Ascending aorta (tissue), 2 donors: ENCODE data around the gene CHST11. TPM values are rescaled to one million over a fixed set of nuclear protein-coding genes. Genes with fewer than 3 reads are reported as not detected.

Source experiments
- DNase-seq, 2 donors: peaks; one replicate each; pipeline ENCODE4 v3.0.0-alpha.2; 2019; ENCODE audit warnings: low spot score in 2 of 2
- H3K27ac ChIP-seq, 2 donors: fragments of 200-600 bp; sonication (generic); one replicate each; pipeline ENCODE4 v1.5.1; 2016 to 2017; ENCODE audit warnings: mild to moderate bottlenecking in 1 of 2
- H3K27me3 ChIP-seq: fragments of 200-600 bp; sonication (generic); one replicate; pipeline ENCODE4 v1.5.1; 2017
- H3K36me3 ChIP-seq, 2 donors: fragments of 200-600 bp; sonication (generic); one replicate each; pipeline ENCODE4 v1.5.1; 2016
- H3K4me1 ChIP-seq, 2 donors: fragments of 200-600 bp; sonication (generic); one replicate each; pipeline ENCODE4 v1.5.1; 2016 to 2017; ENCODE audit warnings: mild to moderate bottlenecking in 1 of 2
- H3K4me3 ChIP-seq, 2 donors: fragments of 200-600 bp; sonication (generic); one replicate each; pipeline ENCODE4 v1.5.1; 2016 to 2017; ENCODE audit warnings: mild to moderate bottlenecking in 1 of 2
- H3K9me3 ChIP-seq, 2 donors: fragments of 200-600 bp; sonication (generic); one replicate each; pipeline ENCODE4 v1.5.1; 2016
- CTCF ChIP-seq, 3 experiments: fragments of 200-600 bp in 2 of 3; fragments of 450-650 bp in 1 of 3; sonication (generic) in 2 of 3; IDR thresholded peaks; one replicate each; pipeline ENCODE4 v1.5.1; 2016 to 2019; ENCODE audit warnings: antibody characterized with exemption in 3 of 3, mild to moderate bottlenecking in 1 of 3, moderate library complexity in 1 of 3
- intact Hi-C: fragments of 100-400 bp; cut with DNase I; formaldehyde crosslinking; loops from one replicate; pipeline ENCODE4 v1.15.1; 2023
- total RNA-seq: library from RNA; depleted of rRNA; stranded (reverse); fragments of >200 nt; gene quantifications from one replicate; pipeline ENCODE4 v1.1.0, GENCODE V29; 2016

The CHST11 gene
- total RNA-seq, 1 donor from 2014 or later = 63.2 TPM

DNA sequence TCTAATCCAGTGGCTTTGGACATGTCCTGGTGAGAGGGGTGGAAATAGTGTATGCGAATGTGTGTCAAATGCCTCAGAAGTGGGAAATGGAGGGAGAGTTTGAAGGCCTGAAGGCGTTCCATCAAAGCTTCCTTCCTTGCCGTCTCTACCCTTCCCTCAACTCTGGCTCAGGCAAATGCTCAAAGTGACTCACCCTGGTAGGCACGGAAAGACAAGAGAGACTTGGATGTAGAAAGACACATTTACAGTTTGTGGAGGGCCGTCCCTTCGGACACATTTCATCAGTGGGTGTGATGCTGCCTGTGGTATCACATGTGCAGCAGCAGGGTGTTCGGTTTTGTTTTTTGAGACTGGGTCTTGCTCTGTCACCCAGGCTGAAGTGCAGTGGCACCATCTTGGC lies 36.7 kb downstream of the CHST11 start:
- intact Hi-C loops = no loop called here
- H3K27ac ChIP-seq = peak overlapping the region in 1 of 2 donors; percentile 62
- no peaks in the 10 kb centered on the region for H3K27me3 ChIP-seq

DNA sequence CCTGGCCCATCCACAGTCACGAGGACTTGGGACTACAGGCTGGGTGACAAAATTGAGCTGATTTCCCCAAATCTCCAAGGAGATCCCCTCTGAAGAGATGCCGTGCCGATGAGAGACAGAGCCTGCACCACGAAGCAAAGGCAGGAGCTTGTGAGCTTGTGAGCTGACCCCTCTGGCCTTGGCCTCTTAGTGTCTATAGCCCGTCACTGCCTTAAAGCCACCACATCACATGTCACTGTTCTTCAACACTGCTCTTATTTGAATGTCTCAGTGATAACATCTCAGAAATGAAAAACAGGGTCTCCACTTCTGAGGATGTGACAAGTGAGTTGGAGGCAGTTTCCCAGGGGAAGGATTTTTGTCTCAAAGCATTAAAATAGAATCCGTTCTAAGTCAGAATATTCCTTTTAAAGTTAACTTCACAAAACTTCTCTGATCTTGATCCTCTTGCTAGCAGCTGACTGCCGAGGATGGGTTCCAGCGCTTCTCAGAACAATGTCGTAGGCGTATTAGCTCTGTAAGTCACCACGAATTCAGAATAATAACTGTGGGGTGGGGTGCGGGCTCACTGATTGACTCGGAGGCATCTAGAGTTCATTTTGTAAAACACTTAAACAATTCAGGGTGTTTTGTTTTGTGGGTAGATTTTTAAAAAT lies 37.5 kb downstream of the CHST11 start:
- no peak for TF ChIP-seq CTCF (IDR thresholded peaks at IDR 0.05)
- peak overlapping the region; percentile 21 to 47 for H3K4me3 ChIP-seq

More for the DNA sequence above, 36.7 kb downstream of the CHST11 start:
- DNase-seq = peak in 1 of 2 donors; percentile 56
- peaks cover 0 to 13% of the 10 kb centered on the region in 2 donors for H3K4me1 ChIP-seq
- no peaks in the 10 kb centered on the region for H3K9me3 ChIP-seq
- no peak overlapping the region for H3K4me3 ChIP-seq
- no peak for TF ChIP-seq CTCF (IDR thresholded peaks at IDR 0.05)
- H3K36me3 ChIP-seq = no peaks in the 10 kb centered on the region

DNA sequence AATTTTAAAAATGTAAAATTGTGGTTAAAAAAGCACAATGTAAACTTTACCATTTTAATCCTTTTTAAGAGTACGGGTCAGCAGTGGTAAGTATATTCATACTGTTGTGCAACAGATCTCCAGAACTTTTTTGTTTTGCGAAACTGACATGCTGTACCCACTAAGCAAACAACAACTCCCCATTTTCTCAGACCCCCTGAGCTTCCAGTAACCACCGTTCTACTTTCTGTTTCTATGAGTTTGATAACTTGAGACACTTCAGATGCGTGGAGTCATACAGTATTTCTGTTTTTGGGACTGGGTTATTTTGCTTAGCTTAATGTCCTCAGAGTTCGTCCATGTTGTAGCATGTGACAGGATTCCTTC lies 38.0 kb downstream of the CHST11 start:
- no peaks in the 10 kb centered on the region for H3K27me3 ChIP-seq
- H3K4me1 ChIP-seq = peaks cover 0 to 17% of the 10 kb centered on the region in 2 donors
- peak overlapping the region; percentile 23 to 62 for H3K27ac ChIP-seq
- H3K36me3 ChIP-seq = no peaks in the 10 kb centered on the region
- H3K4me3 ChIP-seq = peak overlapping the region; percentile 21 to 47
- intact Hi-C loops = no loop called here
- H3K9me3 ChIP-seq = no peaks in the 10 kb centered on the region
- TF ChIP-seq CTCF (IDR thresholded peaks at IDR 0.05) = no peak
- no peak for DNase-seq

More for the DNA sequence above, 37.5 kb downstream of the CHST11 start:
- H3K36me3 ChIP-seq = no peaks in the 10 kb centered on the region
- peak overlapping the region; percentile 4 to 62 for H3K27ac ChIP-seq
- H3K4me1 ChIP-seq = peaks cover 0 to 13% of the 10 kb centered on the region in 2 donors
- intact Hi-C loops = no loop called here
- H3K27me3 ChIP-seq = no peaks in the 10 kb centered on the region
- H3K9me3 ChIP-seq = no peaks in the 10 kb centered on the region
- DNase-seq = peak in 1 of 2 donors; percentile 42

- no peaks in the 10 kb centered on the region for H3K36me3 ChIP-seq
- H3K27me3 ChIP-seq = no peaks in the 10 kb centered on the region
- H3K27ac ChIP-seq = peak overlapping the region; percentile 23 to 62
- intact Hi-C loops = no loop called here
- TF ChIP-seq CTCF (IDR thresholded peaks at IDR 0.05) = no peak
- H3K4me1 ChIP-seq = peaks cover 0 to 17% of the 10 kb centered on the region in 2 donors
- no peak overlapping the region for H3K4me3 ChIP-seq
- no peaks in the 10 kb centered on the region for H3K9me3 ChIP-seq
- DNase-seq = no peak
These were observed 39.0 kb downstream of the CHST11 start for GRCh38 chr12:104495786-104496185.

DNA sequence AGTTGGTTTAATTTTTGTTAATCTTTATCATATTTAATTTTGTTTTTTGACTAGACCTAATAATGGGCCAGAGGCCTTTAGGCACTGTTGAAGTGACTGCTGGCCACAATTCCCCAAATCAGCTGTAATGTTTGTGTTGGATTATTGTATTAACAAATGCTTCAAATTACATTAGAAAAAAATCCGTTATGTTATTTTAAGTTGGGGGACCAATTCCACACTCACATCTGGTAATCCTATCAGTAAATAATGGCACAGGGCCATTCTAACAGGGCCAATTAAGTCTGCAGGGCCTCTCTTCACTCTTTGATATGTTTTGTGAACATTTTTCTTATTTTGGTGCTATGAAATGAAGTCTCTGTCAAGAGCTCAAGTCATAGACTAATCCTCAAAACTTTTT lies 39.6 kb downstream of the CHST11 start:
- intact Hi-C loops = no loop called here
- no peaks in the 10 kb centered on the region for H3K9me3 ChIP-seq
- DNase-seq = no peak
- peak overlapping the region in 1 of 2 donors; percentile 62 for H3K27ac ChIP-seq
- H3K4me3 ChIP-seq = no peak overlapping the region
- H3K36me3 ChIP-seq = no peaks in the 10 kb centered on the region
- TF ChIP-seq CTCF (IDR thresholded peaks at IDR 0.05) = no peak
- peaks cover 0 to 17% of the 10 kb centered on the region in 2 donors for H3K4me1 ChIP-seq
- no peaks in the 10 kb centered on the region for H3K27me3 ChIP-seq
